IMR-90 (cell line): Measurements from ENCODE around the gene GSTP1. TPM values are rescaled to one million over a fixed set of nuclear protein-coding genes. Genes with fewer than 3 reads are reported as not detected.

ENCODE experiments used
- ATAC-seq: fragments of 200-7000 bp; cut with Tn5 transposase; 2 replicates; pipeline ENCODE4 v1.9.1; 2020; ENCODE audit warnings: low read depth, mild to moderate bottlenecking, moderate library complexity
- BruUV-seq: library from RNA; stranded (reverse); fragments of 400-500 nt; replicated peaks from 2 replicates; lab custom pipeline; 2021; lab: Mats Ljungman, UMichigan
- CTCF ChIA-PET: fragments of 300-600 bp; formaldehyde crosslinking; extraction: SDS; loops from one replicate; lab custom pipeline; 2021; ENCODE audit warnings: antibody characterized with exemption; lab: Yijun Ruan, JAX
- POLR2A ChIA-PET: fragments of 300-600 bp; sonication (Branson Sonifier 250); formaldehyde crosslinking; loops from one replicate; lab custom pipeline; 2022; ENCODE audit warnings: antibody characterized with exemption; ENCODE audit not compliant: unreplicated experiment; lab: Charles Lee
- DNase-seq: peaks from one replicate; pipeline ENCODE4 v3.0.0; 2013
- H2AFZ ChIP-seq: replicated peaks from 2 replicates; pipeline ENCODE3; 2013; ENCODE audit warnings: low read length, mild to moderate bottlenecking; ENCODE audit not compliant: poor library complexity
- H2AK5ac ChIP-seq: 2 replicates; pipeline ENCODE4 v1.6.1; 2013; ENCODE audit warnings: low read depth, low read length, inconsistent platforms
- H2AK9ac ChIP-seq: replicated peaks from 2 replicates; pipeline ENCODE3; 2013; ENCODE audit warnings: mild to moderate bottlenecking, low read depth, low read length, moderate library complexity; ENCODE audit not compliant: poor library complexity
- H2BK120ac ChIP-seq: 2 replicates; pipeline ENCODE4 v1.6.1; 2013; ENCODE audit warnings: low read depth, low read length, inconsistent platforms
- H2BK15ac ChIP-seq: 3 replicates; pipeline ENCODE4 v1.6.1; 2013; ENCODE audit warnings: low read depth, low read length, inconsistent platforms
- H2BK20ac ChIP-seq: 2 replicates; pipeline ENCODE4 v1.6.1; 2013; ENCODE audit warnings: low read depth, mild to moderate bottlenecking, inconsistent platforms, low read length, moderate library complexity
- H2BK5ac ChIP-seq: 2 replicates; pipeline ENCODE4 v1.6.1; 2013; ENCODE audit warnings: mild to moderate bottlenecking, low read depth, low read length, inconsistent platforms; ENCODE audit not compliant: poor library complexity, severe bottlenecking
- H3K14ac ChIP-seq: replicated peaks from 2 replicates; pipeline ENCODE4 v1.6.1; 2013; ENCODE audit warnings: low read depth, low read length, inconsistent platforms
- H3K18ac ChIP-seq: 2 replicates; pipeline ENCODE4 v1.6.1; 2013; ENCODE audit warnings: low read depth, low read length, control low read depth
- H3K23ac ChIP-seq: 2 replicates; pipeline ENCODE4 v1.6.1; 2013; ENCODE audit warnings: low read depth, low read length, inconsistent platforms
- H3K27ac ChIP-seq: 2 replicates; pipeline ENCODE4 v1.5.1; 2013; ENCODE audit warnings: mild to moderate bottlenecking, control low read depth, low read length; ENCODE audit not compliant: insufficient read depth
- H3K27me3 ChIP-seq: 2 replicates; pipeline ENCODE4 v1.6.1; 2013; ENCODE audit warnings: low read length; ENCODE audit not compliant: control insufficient read depth, insufficient read depth
- H3K36me3 ChIP-seq: 2 replicates; pipeline ENCODE4 v1.6.1; 2013; ENCODE audit warnings: low read length, mixed read lengths; ENCODE audit not compliant: control insufficient read depth, insufficient read depth
- H3K4ac ChIP-seq: 2 replicates; pipeline ENCODE4 v1.6.1; 2013; ENCODE audit warnings: low read depth, low read length, inconsistent platforms
- H3K4me1 ChIP-seq: 2 replicates; pipeline ENCODE4 v1.6.1; 2013; ENCODE audit warnings: low read length, mixed read lengths; ENCODE audit not compliant: control insufficient read depth, insufficient read depth
- H3K4me2 ChIP-seq: 2 replicates; pipeline ENCODE4 v1.6.1; 2013; ENCODE audit warnings: low read depth, mild to moderate bottlenecking, control low read depth, low read length, moderate library complexity
- H3K4me3 ChIP-seq: 2 replicates; pipeline ENCODE4 v1.5.1; 2013; ENCODE audit warnings: low read depth, mild to moderate bottlenecking, control low read depth, low read length, moderate library complexity; ENCODE audit not compliant: insufficient read depth
- H3K56ac ChIP-seq: 2 replicates; pipeline ENCODE4 v1.6.1; 2013; ENCODE audit warnings: low read length, inconsistent platforms; ENCODE audit not compliant: insufficient read depth; ENCODE audit errors: extremely low read depth
- H3K79me1 ChIP-seq, 2 experiments: 2 replicates each; pipeline ENCODE4 v1.6.1; 2013; ENCODE audit warnings: low read length in 2 of 2, inconsistent platforms in 1 of 2, low read depth in 1 of 2
- H3K9ac ChIP-seq: 2 replicates; pipeline ENCODE4 v1.6.1; 2013; ENCODE audit warnings: low read depth, low read length, control low read depth
- H3K9me1 ChIP-seq: 2 replicates; pipeline ENCODE4 v1.6.1; 2013; ENCODE audit warnings: low read length, inconsistent platforms; ENCODE audit not compliant: insufficient read depth
- H3K9me3 ChIP-seq: 2 replicates; pipeline ENCODE4 v1.6.1; 2013; ENCODE audit warnings: low read length; ENCODE audit not compliant: control insufficient read depth, insufficient read depth
- H4K20me1 ChIP-seq: 2 replicates; pipeline ENCODE4 v1.6.1; 2013; ENCODE audit warnings: low read length, inconsistent platforms; ENCODE audit not compliant: insufficient read depth
- H4K5ac ChIP-seq: 2 replicates; pipeline ENCODE4 v1.6.1; 2013; ENCODE audit warnings: mild to moderate bottlenecking, low read depth, low read length, control low read depth
- H4K8ac ChIP-seq, 2 experiments: 2 replicates each; pipeline ENCODE4 v1.6.1; 2013; ENCODE audit warnings: low read depth in 2 of 2, low read length in 2 of 2, control low read depth in 1 of 2, inconsistent platforms in 1 of 2
- H4K91ac ChIP-seq: 2 replicates; pipeline ENCODE4 v1.6.1; 2013; ENCODE audit warnings: low read depth, low read length, inconsistent platforms; ENCODE audit not compliant: insufficient read depth
- BHLHE40 ChIP-seq: fragments of 150-350 bp; IDR thresholded peaks from 2 replicates; pipeline ENCODE4 v1.6.1; 2016; ENCODE audit warnings: mild to moderate bottlenecking, low read depth, low read length
- CEBPB ChIP-seq: IDR thresholded peaks from 2 replicates; pipeline ENCODE4 v1.6.1; 2012; ENCODE audit warnings: low read depth, low read length, improper control_type of control experiment
- FOS ChIP-seq: fragments of 150-350 bp; IDR thresholded peaks from 2 replicates; pipeline ENCODE4 v1.6.1; 2016; ENCODE audit warnings: low read depth, low read length
- MAFK ChIP-seq: IDR thresholded peaks from 2 replicates; pipeline ENCODE4 v1.6.1; 2012; ENCODE audit warnings: low read depth, low read length, improper control_type of control experiment
- MXI1 ChIP-seq: IDR thresholded peaks from 2 replicates; pipeline ENCODE4 v1.6.1; 2012; ENCODE audit warnings: low read depth, mild to moderate bottlenecking, low read length, moderate library complexity, borderline replicate concordance
- POLR2A ChIP-seq: IDR thresholded peaks from 2 replicates; pipeline ENCODE4 v1.6.1; 2012; ENCODE audit warnings: mild to moderate bottlenecking, low read depth, low read length
- RAD21 ChIP-seq: IDR thresholded peaks from 2 replicates; pipeline ENCODE4 v1.6.1; 2012; ENCODE audit warnings: low read length, improper control_type of control experiment
- RCOR1 ChIP-seq: IDR thresholded peaks from 2 replicates; pipeline ENCODE4 v1.6.1; 2012; ENCODE audit warnings: mild to moderate bottlenecking, low read length, improper control_type of control experiment; ENCODE audit not compliant: insufficient replicate concordance
- WGBS, 2 experiments: methylation state at CpG; one replicate each; pipeline versions ENCODE4 v1.1.5 to v1.1.7; 2013; ENCODE audit warnings: missing lambda C conversion rate in 2 of 2; ENCODE audit not compliant: insufficient read length in 1 of 2; ENCODE audit errors: extremely low coverage in 2 of 2; 5-methylcytosine and 5-hydroxymethylcytosine counted together
- dilution Hi-C: fragments of 300-500 bp; cut with HindIII; formaldehyde crosslinking; loops from one replicate; pipeline ENCODE4 v1.14.3; 2018; ENCODE audit warnings: low sequenced_read_pairs; ENCODE audit not compliant: unreplicated experiment
- in situ Hi-C: fragments of 300-500 bp; cut with MboI; formaldehyde crosslinking; loops from 3 replicates; pipeline ENCODE4 v1.14.3; 2019; ENCODE audit warnings: low sequenced_read_pairs, inconsistent platforms, mixed read lengths
- intact Hi-C: fragments of 100-400 bp; cut with micrococcal nuclease; formaldehyde crosslinking; loops from 2 replicates; pipeline ENCODE4 v1.10.0; 2022
- polyA plus RNA-seq, 3 experiments: library from polyadenylated mRNA; depleted of rRNA; stranded (reverse); fragments of >200 nt; gene quantifications; 2 replicates each; pipeline ENCODE4 v1.2.3, GENCODE V29; 2012; ENCODE audit warnings: low replicate concordance in 1 of 3
- total RNA-seq: library from RNA; depleted of rRNA; stranded (reverse); fragments of >200 nt; gene quantifications from 2 replicates; pipeline ENCODE4 v1.2.3, GENCODE V29; 2012
- TF ChIP-seq, protein P1 (sequence below): fragments of 150-350 bp; IDR thresholded peaks from 2 replicates; pipeline ENCODE4 v1.6.1; 2017; ENCODE audit warnings: mild to moderate bottlenecking, antibody characterized with exemption, low read length, low read depth

The GSTP1 gene
- total and polyA plus RNA-seq, 2 of the 4 experiments (the other 2 are of a cell fraction), result 947 to 1,539 TPM

- intact Hi-C loops (no loop called here), dilution Hi-C loops (no loop called here), in situ Hi-C loops (no loop called here)
- H2AK5ac ChIP-seq, result no peak overlapping the region
- no peaks in the 10 kb centered on the region for H3K36me3 ChIP-seq
- no peak overlapping the region for H2AFZ ChIP-seq
- ChIA-PET POLR2A (no interaction called here), CTCF (no interaction called here)
- ATAC-seq (no peak), DNase-seq (no peak)
- H4K8ac ChIP-seq, result no peak overlapping the region
- H2BK20ac ChIP-seq, result no peak overlapping the region
- no peaks in the 10 kb centered on the region for H3K9me1 ChIP-seq
- no peak overlapping the region for H2AK9ac ChIP-seq
- no peak overlapping the region for H3K4me3 ChIP-seq
- BruUV-seq, result no TSS peak
- no peaks in the 10 kb centered on the region for H3K79me1 ChIP-seq
- no peak overlapping the region for H3K23ac ChIP-seq
- H4K91ac ChIP-seq, result no peak overlapping the region
- H3K9ac ChIP-seq, result no peak overlapping the region
- no peak overlapping the region for H3K18ac ChIP-seq
- H3K4ac ChIP-seq, result no peak overlapping the region
- H3K14ac ChIP-seq, result no peak overlapping the region
- no peak overlapping the region for H2BK5ac ChIP-seq
- no peaks in the 10 kb centered on the region for H4K20me1 ChIP-seq
- H2BK15ac ChIP-seq, result no peak overlapping the region
- H3K27me3 ChIP-seq, result peaks cover 23% of the 10 kb centered on the region
- no CpG with 5 or more reads among the region's 1 CpG for WGBS, 2 experiments
- no peak overlapping the region for H3K27ac ChIP-seq
- no peak overlapping the region for H3K56ac ChIP-seq
- peaks cover 6% of the 10 kb centered on the region for H3K9me3 ChIP-seq
- H2BK120ac ChIP-seq, result no peak overlapping the region
- H4K5ac ChIP-seq, result no peak overlapping the region
- no peak for TF ChIP-seq MXI1
- TF ChIP-seq MAFK, result no peak
- no peak for TF ChIP-seq RCOR1
- no peak for TF ChIP-seq BHLHE40
- TF ChIP-seq POLR2A, result no peak
- no peak for TF ChIP-seq RAD21
- no peak for TF ChIP-seq CEBPB
- TF ChIP-seq, protein P1, sequence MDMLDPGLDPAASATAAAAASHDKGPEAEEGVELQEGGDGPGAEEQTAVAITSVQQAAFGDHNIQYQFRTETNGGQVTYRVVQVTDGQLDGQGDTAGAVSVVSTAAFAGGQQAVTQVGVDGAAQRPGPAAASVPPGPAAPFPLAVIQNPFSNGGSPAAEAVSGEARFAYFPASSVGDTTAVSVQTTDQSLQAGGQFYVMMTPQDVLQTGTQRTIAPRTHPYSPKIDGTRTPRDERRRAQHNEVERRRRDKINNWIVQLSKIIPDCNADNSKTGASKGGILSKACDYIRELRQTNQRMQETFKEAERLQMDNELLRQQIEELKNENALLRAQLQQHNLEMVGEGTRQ, result no peak
- no peak for TF ChIP-seq FOS
- no peak overlapping the region for H3K4me2 ChIP-seq
- H3K4me1 ChIP-seq, result no peaks in the 10 kb centered on the region
These were observed 15.5 kb downstream of the GSTP1 start for GRCh38 chr11:67599149-67599548.
